ENCODE measurements around the gene LRRFIP1.

LRRFIP1 gene

DNA sequence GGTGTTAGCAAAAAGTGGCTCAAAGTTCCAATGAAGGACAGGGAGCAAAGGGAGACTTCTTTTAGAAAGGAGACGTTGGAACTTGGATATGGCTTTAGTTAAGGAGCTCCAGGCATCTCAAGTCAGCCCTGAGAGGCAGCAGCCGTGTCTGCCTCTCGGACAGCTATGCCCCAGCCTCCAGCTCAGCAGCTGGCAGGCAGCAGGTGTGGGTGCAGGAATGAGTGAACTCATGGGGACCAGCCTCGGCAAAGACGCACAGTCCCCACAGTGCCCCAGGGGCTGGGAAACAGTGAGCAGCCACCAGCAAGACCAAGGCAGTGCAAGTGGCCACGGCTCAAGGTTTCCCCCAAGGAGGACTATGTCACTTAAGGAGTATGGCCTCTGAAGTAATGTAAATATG lies 1.6 kb upstream of the LRRFIP1 start:
- ATAC-seq, result no peak
- no peak overlapping the region for H3K4me3 Mint-ChIP-seq
- peaks cover under 1% of the 10 kb centered on the region for H3K36me3 Mint-ChIP-seq
- peaks cover 24% of the 10 kb centered on the region for H3K4me1 Mint-ChIP-seq
- H3K27ac Mint-ChIP-seq, result no peak overlapping the region
- peaks cover 42% of the 10 kb centered on the region for H3K27me3 Mint-ChIP-seq
- no peaks in the 10 kb centered on the region for H3K9me3 Mint-ChIP-seq

DNA sequence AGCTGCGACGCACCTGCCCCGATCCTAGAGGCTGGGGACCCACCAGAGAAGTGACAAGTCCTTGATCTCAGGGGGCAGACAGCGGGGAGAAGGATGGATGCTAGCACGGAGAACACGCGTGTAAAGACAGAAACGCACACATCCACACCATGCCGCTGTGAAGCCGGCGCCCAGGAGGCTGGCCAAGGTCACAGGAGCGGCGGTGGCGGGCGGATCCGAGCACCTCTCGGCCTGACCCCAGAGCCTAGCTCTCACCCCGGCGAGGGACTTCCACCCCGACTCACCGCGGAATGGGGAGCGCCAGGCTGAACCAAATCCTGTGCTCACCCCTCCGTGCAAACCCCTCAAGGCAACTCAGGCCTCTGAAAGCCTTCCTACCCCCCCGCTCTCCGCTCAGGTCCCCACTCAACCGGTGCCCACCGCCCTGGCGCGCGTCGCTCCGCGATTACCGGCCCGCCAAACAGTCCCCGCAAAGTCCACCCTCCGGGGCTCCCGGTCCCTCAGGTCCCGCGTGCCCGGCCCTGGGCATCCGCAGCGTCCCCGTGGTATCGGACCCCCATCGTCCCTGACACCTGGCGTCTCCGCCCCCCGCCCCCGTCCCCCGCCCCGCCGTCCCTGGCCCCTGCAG lies 460 bp upstream of the LRRFIP1 start:
- Mint-ChIP-seq H3K27ac (no peak overlapping the region), H3K4me3 (peak overlapping the region; percentile 64), H3K36me3 (peaks cover 6% of the 10 kb centered on the region), H3K4me1 (peaks cover 31% of the 10 kb centered on the region), H3K27me3 (peaks cover 50% of the 10 kb centered on the region), H3K9me3 (no peaks in the 10 kb centered on the region)
- ATAC-seq, result peak; percentile 21

DNA sequence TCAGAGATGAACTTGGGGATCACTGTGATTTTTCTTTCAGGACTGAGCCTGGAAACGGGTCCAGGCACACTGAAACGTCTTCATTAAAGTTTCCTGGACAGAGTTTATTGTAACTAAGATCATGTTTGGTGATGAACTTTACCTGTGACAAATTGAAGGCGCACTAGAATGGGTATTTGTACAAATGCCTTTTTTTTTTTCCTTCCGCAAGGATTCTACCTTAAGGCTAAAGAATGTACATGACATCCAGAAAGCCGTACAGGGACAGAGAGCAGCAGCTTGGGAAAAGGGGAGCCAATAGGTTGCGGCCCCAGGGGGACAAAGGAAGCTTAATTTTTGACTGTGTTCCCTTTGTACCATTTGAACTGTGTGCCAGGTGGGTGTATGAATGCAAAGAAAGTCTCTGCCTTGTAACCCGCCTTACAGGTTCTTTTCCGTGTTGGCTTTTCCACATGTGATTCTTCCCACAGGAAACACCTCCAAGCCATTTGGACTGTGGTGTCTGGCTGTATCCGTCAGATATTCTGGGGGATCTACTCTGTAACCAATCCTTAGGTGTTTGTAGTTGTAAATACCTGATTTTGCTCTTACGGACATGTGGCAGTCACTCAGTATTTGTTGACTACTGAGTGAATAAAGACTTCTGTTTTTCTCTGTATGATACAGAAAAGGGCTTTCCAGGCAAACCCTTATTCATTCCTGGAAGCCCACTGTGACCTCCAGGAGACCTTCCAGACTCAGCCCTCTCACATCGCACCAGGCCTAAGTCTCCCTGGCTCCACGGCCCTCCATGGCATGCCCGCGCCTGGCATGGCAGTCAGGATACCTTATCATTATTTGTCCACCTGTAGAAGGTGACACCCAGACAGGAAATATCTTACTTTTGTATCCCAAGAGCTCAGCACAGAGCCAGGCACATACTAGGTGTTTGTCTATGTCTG lies 1.1 kb downstream of the LRRFIP1 start:
- no peak for ATAC-seq
- H3K4me3 Mint-ChIP-seq, result peak overlapping the region; percentile 73
- H3K4me1 Mint-ChIP-seq, result peaks cover 31% of the 10 kb centered on the region
- H3K36me3 Mint-ChIP-seq, result peaks cover 6% of the 10 kb centered on the region
- H3K27ac Mint-ChIP-seq, result no peak overlapping the region
- peaks cover 61% of the 10 kb centered on the region for H3K27me3 Mint-ChIP-seq
- no peaks in the 10 kb centered on the region for H3K9me3 Mint-ChIP-seq

DNA sequence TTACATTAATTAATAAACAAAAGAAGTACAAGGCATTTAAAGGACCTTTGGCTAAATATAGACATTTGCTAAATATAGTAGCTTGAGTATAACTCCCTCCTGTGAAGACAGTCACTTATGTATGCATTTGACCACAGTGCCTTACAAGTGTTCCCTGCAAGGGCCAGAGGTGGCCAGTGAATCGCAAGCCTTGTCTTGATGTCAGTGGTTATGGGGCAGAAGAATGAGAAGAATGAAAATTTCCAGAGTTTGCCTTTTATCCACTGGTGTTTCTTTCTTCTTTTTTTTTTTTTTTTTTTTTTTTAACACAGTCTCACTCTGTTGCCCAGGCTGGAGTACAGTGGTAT lies 1.8 kb downstream of the LRRFIP1 start:
- Mint-ChIP-seq H3K9me3 (no peaks in the 10 kb centered on the region), H3K27me3 (peaks cover 61% of the 10 kb centered on the region), H3K4me1 (peaks cover 31% of the 10 kb centered on the region), H3K4me3 (no peak overlapping the region), H3K36me3 (peaks cover 6% of the 10 kb centered on the region), H3K27ac (no peak overlapping the region)
- no peak for ATAC-seq

DNA sequence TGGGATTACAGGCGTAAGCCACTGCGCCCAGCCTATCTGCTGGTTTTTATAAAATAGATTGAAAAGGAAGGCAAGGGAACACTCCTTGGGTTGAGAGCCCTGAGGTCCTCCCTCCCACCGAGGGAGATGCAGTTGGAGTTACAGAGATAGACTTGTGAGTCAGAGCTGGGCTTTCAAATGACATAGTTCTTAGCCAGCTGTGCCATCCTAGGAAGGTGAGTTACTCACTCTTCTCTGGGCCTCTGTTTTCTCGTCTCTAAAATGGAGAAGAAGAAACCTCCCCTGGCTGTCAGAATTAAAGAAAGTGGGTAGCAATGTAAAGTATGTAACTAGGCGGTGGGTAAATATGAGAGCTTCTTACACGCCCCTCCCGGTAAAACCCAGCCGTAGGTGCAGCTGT lies 2.4 kb downstream of the LRRFIP1 start:
- no peak overlapping the region for H3K4me3 Mint-ChIP-seq
- H3K27me3 Mint-ChIP-seq, result peaks cover 62% of the 10 kb centered on the region
- no peak for ATAC-seq
- peaks cover 6% of the 10 kb centered on the region for H3K36me3 Mint-ChIP-seq
- H3K4me1 Mint-ChIP-seq, result peaks cover 31% of the 10 kb centered on the region
- H3K27ac Mint-ChIP-seq, result no peak overlapping the region
- H3K9me3 Mint-ChIP-seq, result peaks cover under 1% of the 10 kb centered on the region

DNA sequence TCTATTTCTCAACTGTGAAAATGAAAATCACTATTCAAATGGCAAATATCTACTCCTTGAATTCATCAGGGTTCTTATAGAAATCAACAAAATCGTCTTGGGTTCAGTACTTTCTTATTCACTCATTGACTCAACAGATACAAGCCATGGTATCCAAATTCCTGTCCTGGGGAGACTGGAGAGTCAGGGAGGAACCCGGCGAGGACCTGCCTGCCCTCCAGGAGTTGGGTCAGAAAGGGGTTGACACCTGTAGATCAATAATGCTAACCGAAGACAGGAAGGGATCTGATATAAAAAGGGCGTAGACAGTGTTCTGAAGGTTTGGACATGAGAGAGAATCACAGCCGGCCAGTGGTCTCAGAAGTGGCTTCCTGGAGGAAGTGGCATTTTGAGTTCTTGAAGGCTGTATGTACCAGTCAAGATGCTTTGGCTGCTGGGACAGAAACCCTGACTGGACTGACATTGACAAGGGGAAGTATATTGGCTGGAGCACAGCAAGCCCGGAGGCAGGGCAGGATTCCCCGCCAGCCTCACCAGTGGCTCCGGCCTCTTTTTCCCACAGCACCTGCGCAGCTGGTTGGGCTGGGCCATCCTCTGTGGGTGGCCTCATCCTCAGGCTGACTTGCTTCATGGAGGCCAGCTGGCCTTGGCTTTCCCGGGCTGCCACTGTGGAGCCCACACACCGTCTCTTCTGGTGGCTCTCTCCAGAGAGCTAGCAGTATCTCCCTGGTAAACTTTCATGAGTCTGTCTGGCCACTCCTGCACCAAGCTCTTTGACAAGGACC lies 3.0 kb downstream of the LRRFIP1 start:
- Mint-ChIP-seq H3K4me3 (no peak overlapping the region), H3K27me3 (peaks cover 68% of the 10 kb centered on the region), H3K9me3 (peaks cover 3% of the 10 kb centered on the region), H3K36me3 (peaks cover 6% of the 10 kb centered on the region), H3K4me1 (peaks cover 31% of the 10 kb centered on the region), H3K27ac (peak overlapping the region; percentile 20)
- no peak for ATAC-seq

DNA sequence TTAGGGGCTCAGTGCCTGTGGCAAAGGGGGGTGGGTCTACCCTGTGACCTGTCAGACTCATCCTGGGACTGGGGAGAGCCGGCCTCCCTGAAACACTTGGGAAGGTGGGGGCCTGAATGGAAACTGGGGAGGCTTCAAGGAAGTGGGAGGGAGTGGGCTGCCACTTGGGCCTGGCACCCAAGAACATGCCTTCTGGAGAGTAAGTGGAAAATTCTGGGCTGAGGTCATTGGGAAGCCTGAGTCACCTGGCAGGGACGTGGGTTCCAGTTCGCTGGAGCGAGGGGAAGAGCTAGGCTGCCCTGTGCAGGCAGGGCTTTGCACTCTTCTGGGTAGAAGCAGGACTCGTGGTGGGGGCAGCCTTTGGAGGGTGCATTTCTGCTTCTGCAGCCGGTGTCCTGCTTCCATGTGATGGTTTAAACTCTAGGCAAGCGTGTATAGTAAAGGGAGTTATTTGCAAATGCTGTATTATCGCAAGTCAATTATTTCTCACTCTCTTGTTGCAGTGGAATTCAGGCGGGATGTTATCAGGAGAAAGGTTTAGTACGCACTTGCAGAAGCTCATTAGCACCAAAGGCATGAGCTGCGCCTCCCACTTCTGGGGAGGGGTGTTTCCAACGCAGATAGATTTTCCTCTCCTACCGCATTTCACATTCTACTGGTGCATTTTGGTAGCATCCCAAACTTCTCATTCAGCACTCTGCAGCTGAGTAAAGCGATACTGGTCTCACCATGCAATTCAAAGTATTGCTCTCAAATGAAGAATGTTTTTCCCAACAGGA lies 3.8 kb downstream of the LRRFIP1 start:
- peaks cover 31% of the 10 kb centered on the region for H3K4me1 Mint-ChIP-seq
- no peak overlapping the region for H3K4me3 Mint-ChIP-seq

DNA sequence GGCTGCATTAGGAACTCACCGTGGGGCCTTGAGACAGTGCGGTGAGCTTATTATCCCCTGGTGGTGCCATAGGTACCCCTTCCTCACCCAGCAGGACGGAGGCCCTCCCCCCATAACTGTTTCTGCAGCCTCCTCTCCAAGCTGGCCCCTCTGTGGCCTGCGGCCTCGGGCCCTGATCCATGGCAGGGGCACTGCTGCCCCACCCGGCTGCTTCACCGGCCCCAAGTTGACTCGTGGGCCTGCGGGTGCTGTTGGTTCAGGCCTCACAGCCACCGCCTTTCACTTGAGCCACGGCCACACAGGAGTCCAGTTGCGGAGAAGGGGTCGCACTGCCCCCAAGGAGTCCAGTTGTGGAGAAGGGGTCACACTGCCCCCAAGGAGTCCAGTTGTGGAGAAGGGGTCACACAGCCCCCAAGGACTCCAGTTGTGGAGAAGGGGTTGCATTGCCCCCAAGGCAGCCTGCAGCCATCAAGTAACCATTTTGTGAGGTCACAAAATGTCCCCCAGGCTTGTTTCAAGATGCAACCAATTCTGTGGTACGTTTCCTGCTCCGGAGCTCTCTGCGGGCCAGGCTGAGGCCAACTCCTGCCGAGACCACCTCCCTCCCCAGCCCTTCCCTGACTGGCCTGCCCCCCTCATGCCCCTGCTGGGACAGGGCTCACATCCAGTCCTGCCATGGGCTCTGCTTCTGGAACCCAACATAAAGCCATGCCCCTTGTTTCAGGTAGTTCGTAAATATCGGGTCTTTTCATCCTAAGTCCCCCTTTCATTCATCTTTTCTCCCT lies 4.6 kb downstream of the LRRFIP1 start:
- Mint-ChIP-seq H3K4me3 (no peak overlapping the region), H3K27me3 (peaks cover 66% of the 10 kb centered on the region), H3K36me3 (peaks cover 6% of the 10 kb centered on the region), H3K9me3 (peaks cover 8% of the 10 kb centered on the region), H3K4me1 (peaks cover 39% of the 10 kb centered on the region), H3K27ac (no peak overlapping the region)
- ATAC-seq, result no peak

More for the DNA sequence above, 3.8 kb downstream of the LRRFIP1 start:
- H3K27ac Mint-ChIP-seq, result peak overlapping the region; percentile 20
- peaks cover 6% of the 10 kb centered on the region for H3K36me3 Mint-ChIP-seq
- peaks cover 66% of the 10 kb centered on the region for H3K27me3 Mint-ChIP-seq
- H3K9me3 Mint-ChIP-seq, result peaks cover 3% of the 10 kb centered on the region
- peak; percentile 63 for ATAC-seq

DNA sequence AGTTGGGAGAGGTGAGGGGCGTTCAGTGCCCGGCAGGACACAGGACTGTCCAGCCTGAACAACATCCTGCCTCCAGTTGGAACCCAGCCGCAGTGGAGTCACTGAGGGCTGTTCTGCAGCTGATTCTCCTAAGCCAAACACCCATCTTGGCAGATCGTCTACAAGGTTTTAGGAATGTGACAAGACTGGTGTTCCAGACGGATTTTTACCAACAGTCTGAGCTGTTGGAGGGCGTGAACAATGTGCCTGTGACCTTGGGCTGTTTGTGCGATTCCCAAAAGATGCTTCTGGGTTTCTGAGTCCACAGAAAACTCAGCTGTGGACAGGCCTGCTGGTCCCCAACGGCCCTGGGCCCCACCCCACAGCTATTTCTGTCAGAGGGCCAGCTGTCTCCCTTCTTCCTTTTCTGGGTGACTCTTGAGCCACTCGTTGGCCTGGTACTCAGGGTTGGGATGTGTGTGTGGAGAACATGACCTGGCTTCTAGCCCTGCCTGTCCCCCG lies 5.7 kb downstream of the LRRFIP1 start:
- H3K27ac Mint-ChIP-seq, result no peak overlapping the region
- H3K4me1 Mint-ChIP-seq, result peaks cover 40% of the 10 kb centered on the region
- no peak for ATAC-seq
- no peak overlapping the region for H3K4me3 Mint-ChIP-seq
- H3K27me3 Mint-ChIP-seq, result peaks cover 72% of the 10 kb centered on the region
- H3K9me3 Mint-ChIP-seq, result peaks cover 8% of the 10 kb centered on the region
- H3K36me3 Mint-ChIP-seq, result peaks cover 6% of the 10 kb centered on the region

DNA sequence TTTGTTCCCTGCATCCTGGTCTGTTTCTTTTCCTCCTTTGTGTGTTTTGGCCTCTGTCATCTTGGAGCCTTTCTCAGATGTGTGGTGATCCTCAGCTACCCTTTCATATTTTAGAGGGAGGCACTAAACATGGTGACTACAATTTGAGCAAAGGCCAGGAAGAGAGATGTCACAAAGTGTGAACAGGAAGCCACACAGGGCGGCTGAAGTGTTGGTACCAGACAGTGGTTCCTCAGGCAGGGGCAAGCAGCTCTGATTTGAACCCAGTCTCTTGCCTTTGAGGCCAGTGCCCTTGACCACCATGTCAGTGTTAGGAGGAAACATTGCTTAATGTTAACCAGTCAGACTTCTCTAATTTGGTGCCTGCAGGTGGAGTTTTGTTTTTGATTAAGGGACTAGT lies 9.2 kb downstream of the LRRFIP1 start:
- Mint-ChIP-seq H3K4me1 (peaks cover 10% of the 10 kb centered on the region), H3K27me3 (peaks cover 79% of the 10 kb centered on the region), H3K9me3 (peaks cover 8% of the 10 kb centered on the region), H3K4me3 (no peak overlapping the region), H3K27ac (no peak overlapping the region), H3K36me3 (no peaks in the 10 kb centered on the region)
- ATAC-seq, result no peak

DNA sequence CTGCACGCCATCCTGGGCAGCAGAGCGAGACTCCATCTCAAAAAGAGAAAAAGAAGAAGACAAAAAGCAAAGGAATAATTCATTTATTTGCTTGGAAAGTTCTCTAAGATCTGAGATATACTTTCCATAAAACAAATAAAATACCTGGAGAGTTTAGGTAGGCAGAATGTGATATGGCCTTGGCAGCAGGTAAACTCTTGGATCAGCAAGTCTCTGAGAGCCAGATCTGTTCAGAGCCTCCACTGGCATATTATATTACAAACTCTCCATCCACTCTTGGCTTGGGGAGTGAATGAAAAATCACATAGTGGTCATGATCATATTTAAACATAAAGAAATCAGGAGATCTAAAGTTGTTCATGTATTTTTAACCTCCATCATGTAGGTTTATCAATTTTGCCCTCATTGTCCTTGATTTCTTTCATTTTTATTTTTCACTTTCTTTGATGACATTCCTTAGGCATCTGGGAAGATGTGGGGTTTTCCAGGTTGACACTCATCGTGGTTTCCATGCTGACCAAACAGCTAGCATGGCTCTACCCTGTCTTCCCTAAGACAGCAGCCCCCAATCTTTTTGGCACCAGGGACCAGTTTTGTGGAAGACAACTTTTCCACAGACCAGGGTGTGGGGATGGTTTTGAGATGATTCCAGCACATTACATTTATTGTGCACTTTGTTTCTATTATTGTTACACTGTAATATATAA lies 10.2 kb downstream of the LRRFIP1 start:
- Mint-ChIP-seq H3K27me3 (peaks cover 73% of the 10 kb centered on the region), H3K36me3 (no peaks in the 10 kb centered on the region), H3K4me1 (peaks cover 10% of the 10 kb centered on the region), H3K27ac (no peak overlapping the region), H3K9me3 (peaks cover 8% of the 10 kb centered on the region), H3K4me3 (no peak overlapping the region)
- ATAC-seq, result no peak

DNA sequence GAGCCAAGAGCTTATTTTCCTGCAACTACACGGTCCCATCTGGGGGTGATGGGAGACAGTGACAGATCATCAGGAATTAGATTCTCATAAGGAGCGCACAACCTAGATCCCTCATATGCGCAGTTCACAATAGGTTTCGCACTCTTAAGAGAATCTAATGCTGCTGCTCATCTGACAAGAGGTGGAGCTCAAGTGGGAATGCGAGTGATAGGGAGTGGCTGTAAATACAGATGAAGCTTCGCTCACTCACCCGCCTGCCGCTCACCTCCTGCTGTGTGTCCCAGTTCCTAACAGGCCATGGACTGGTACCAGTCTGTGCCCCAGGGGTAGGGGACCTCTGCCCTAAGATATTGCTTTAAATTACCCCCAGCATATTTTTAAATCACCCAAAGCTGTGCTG lies 10.8 kb downstream of the LRRFIP1 start:
- Mint-ChIP-seq H3K27me3 (peaks cover 67% of the 10 kb centered on the region), H3K36me3 (no peaks in the 10 kb centered on the region), H3K4me1 (peaks cover 10% of the 10 kb centered on the region), H3K9me3 (peaks cover 8% of the 10 kb centered on the region), H3K27ac (no peak overlapping the region), H3K4me3 (no peak overlapping the region)
- ATAC-seq, result no peak

DNA sequence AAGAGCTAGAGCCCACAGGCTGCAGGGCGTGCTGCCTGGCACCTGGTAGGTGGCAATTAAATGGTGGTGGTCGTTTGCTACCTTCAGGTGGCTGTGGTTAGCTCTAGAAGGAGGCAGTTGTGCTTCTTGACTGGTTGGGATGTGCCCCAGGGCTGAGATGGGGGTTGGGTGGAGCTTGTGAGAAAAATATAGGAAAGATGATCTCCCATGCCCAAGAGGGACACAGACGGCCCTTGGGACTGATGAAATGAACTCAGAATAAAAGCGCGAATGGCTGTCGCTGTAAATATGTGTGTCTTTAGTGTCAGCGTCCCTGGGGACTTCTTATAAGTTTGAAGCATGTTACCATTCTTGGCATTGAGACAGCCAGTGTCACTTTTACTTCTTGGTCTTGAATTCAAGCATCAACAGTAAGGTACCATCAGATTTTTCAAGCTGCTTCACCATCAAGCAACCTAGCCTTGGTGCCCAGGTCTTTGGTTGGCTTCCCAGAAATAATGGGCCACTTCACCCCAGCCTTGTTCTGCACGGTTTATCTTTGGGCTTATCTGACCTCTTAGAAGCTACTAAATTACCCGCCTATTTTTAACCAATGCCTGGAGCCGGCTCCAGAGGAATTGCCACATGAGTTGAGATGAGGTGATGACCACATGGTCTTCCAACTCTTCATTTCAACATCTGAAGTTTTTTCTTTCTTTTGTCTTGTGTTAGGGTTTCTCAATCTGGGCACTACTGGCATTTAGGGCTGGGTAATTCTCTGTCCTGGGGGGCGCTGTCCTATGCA lies 11.9 kb downstream of the LRRFIP1 start:
- peaks cover 8% of the 10 kb centered on the region for H3K9me3 Mint-ChIP-seq
- peaks cover 10% of the 10 kb centered on the region for H3K4me1 Mint-ChIP-seq
- H3K36me3 Mint-ChIP-seq, result no peaks in the 10 kb centered on the region
- no peak overlapping the region for H3K27ac Mint-ChIP-seq
- no peak for ATAC-seq
- peaks cover 56% of the 10 kb centered on the region for H3K27me3 Mint-ChIP-seq
- no peak overlapping the region for H3K4me3 Mint-ChIP-seq
